H1 (cell line): Measurements from ENCODE around the gene PUDP. TPM values are rescaled to one million over a fixed set of nuclear protein-coding genes. Genes with fewer than 3 reads are reported as not detected.

Source experiments
- ATF3 ChIP-seq: IDR thresholded peaks from 2 replicates; pipeline ENCODE4 v1.6.1; 2011; ENCODE audit warnings: low read depth, mild to moderate bottlenecking, low read length; ENCODE audit not compliant: insufficient read depth
- CHD2 ChIP-seq: IDR thresholded peaks from 2 replicates; pipeline ENCODE4 v1.6.1; 2012; ENCODE audit warnings: low read length, improper control_type of control experiment
- CHD7 ChIP-seq: fragments of 300-600 bp; sonication (generic); IDR thresholded peaks from 2 replicates; pipeline ENCODE4 v1.7.1; 2012; ENCODE audit warnings: low read length, moderate library complexity, mild to moderate bottlenecking, inconsistent platforms; ENCODE audit not compliant: insufficient replicate concordance
- HDAC6 ChIP-seq: IDR thresholded peaks from one replicate; pipeline ENCODE4 v1.7.1; 2012; ENCODE audit warnings: low read depth, mild to moderate bottlenecking, inconsistent platforms, low read length, moderate library complexity
- MAX ChIP-seq: IDR thresholded peaks from 2 replicates; pipeline ENCODE4 v1.6.1; 2012; ENCODE audit warnings: inconsistent platforms
- NANOG ChIP-seq: IDR thresholded peaks from 2 replicates; pipeline ENCODE4 v1.6.1; 2011; ENCODE audit warnings: low read length, low read depth, mild to moderate bottlenecking, inconsistent platforms; ENCODE audit not compliant: insufficient read depth, poor library complexity, severe bottlenecking
- RAD21 ChIP-seq, 2 experiments: IDR thresholded peaks in 1 of 2; conservative IDR thresholded peaks in 1 of 2; 2 replicates each; pipeline ENCODE4 v1.6.1; 2011; ENCODE audit warnings: low read depth in 2 of 2, low read length in 2 of 2, improper control_type of control experiment in 1 of 2, inconsistent platforms in 1 of 2, mild to moderate bottlenecking in 1 of 2, moderate library complexity in 1 of 2
- RNF2 ChIP-seq: fragments of 200-900, 300-1000 bp; sonication (generic); IDR thresholded peaks from 2 replicates; pipeline ENCODE4 v1.7.1; 2016; ENCODE audit warnings: borderline replicate concordance, low read depth, mild to moderate bottlenecking, antibody characterized with exemption, low read length; ENCODE audit not compliant: poor library complexity, severe bottlenecking; ENCODE audit errors: missing control alignments
- polyA plus RNA-seq, 7 experiments: library from polyadenylated mRNA; depleted of rRNA in 3 of 7; stranded (reverse) in 5 of 7; unstranded in 2 of 7; fragments of >200 nt in 5 of 7; fragments of 200-250 nt in 2 of 7; gene quantifications; 1 replicate in 5 of 7; 2 replicates in 1 of 7; 4 replicates in 1 of 7; pipeline versions ENCODE4 v1.2.1 to v1.2.3, GENCODE V29; 2011 to 2013; ENCODE audit warnings: missing spikeins in 2 of 7, mixed read lengths in 2 of 7
- total RNA-seq: library from RNA; stranded (reverse); fragmentation: NEBNext Ultra II Directional; extraction: Animal tissue kit (Norgen Biotek cat#: 25700); gene quantifications from 2 replicates; pipeline ENCODE4 v1.2.1, GENCODE V29; 2021

PUDP gene
- total and polyA plus RNA-seq, 2 of the 8 experiments (the other 6 are each of a cell fraction or from before 2014, with no cell fraction given) = 27.2 to 30.2 TPM

- no peak for TF ChIP-seq ATF3
- no peak for TF ChIP-seq RNF2
- no peak for TF ChIP-seq MAX
- no peak for TF ChIP-seq HDAC6
- no peak for TF ChIP-seq RAD21 (IDR thresholded peaks at IDR 0.05 in 1 of 2, conservative IDR thresholded peaks at IDR 0.05 in 1 of 2; ENCODE audit: low read depth in 2 of 2, low read length in 2 of 2)
- no peak for TF ChIP-seq NANOG
- TF ChIP-seq CHD7 = no peak
- no peak for TF ChIP-seq CHD2
These were observed 6.2 kb upstream of the PUDP start (continued) for GRCh38 chrX:7154041-7154597.
